ENCODE results near the gene EXOC1. TPM values are rescaled to one million over a fixed set of nuclear protein-coding genes. Genes with fewer than 3 reads are reported as not detected.

The EXOC1 gene
- total RNA-seq, 2 donors from 2014 or later: 24.8 to 39.4 TPM

DNA sequence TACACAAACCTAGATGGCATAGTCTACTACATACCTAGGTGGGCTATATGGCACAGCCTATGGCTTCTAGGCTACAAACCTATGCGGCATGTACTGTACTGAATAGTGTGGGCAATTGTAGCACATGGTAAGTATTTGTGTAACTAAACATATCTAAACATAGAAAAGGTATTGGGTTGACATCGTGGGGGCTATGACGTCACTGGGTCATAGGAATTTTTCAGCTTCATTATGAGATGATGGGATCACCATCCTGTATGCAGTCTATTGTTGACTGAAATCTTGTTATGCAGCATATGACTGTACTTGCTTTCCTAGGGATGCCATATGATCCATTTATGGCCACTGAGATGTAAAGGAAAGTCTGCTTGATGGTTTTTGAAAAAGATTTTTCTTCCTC is 35.8 kb upstream of the EXOC1 start:
- H3K9me3 ChIP-seq: no peaks in the 10 kb centered on the region
- H3K27me3 ChIP-seq (replicated peaks; ENCODE audit: insufficient read depth): no peaks in the 10 kb centered on the region
- H3K36me3 ChIP-seq: no peaks in the 10 kb centered on the region
- no peak overlapping the region for H3K4me3 ChIP-seq
- TF ChIP-seq, protein P1, sequence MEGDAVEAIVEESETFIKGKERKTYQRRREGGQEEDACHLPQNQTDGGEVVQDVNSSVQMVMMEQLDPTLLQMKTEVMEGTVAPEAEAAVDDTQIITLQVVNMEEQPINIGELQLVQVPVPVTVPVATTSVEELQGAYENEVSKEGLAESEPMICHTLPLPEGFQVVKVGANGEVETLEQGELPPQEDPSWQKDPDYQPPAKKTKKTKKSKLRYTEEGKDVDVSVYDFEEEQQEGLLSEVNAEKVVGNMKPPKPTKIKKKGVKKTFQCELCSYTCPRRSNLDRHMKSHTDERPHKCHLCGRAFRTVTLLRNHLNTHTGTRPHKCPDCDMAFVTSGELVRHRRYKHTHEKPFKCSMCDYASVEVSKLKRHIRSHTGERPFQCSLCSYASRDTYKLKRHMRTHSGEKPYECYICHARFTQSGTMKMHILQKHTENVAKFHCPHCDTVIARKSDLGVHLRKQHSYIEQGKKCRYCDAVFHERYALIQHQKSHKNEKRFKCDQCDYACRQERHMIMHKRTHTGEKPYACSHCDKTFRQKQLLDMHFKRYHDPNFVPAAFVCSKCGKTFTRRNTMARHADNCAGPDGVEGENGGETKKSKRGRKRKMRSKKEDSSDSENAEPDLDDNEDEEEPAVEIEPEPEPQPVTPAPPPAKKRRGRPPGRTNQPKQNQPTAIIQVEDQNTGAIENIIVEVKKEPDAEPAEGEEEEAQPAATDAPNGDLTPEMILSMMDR (IDR thresholded peaks at IDR 0.05): no peak
- no peak for TF ChIP-seq POLR2AphosphoS5 (IDR thresholded peaks at IDR 0.05)
- no peak for TF ChIP-seq POLR2A (IDR thresholded peaks at IDR 0.05)
- DNase-seq (ENCODE audit: low spot score): no peak
- intact Hi-C loops (cut with DNase I): no loop called here
- WGBS: 88% methylated on average over 3 of the region's 3 CpGs
- H3K4me1 ChIP-seq (replicated peaks): no peaks in the 10 kb centered on the region
- no peak overlapping the region for H3K27ac ChIP-seq

DNA sequence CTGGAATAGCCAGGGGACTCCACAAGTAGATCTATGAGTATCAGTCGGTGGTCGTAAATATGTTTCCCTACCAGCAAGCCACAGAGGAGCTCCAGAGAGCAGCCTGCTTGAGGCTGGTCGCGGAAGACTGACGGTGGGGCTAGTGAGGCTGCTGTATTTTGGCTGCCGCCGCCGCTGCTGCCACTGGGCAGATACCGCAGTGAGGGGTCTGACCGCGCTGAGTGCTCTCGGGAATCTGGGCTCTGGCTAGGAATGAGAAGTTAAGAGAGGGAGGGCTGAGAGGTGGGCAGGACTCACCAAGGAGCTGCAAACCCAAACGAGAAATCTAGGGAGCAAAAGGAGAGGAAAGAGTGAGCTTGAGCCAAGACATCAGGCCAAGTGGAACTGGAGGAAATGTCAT is 33.8 kb upstream of the EXOC1 start, which contains the start of gene EXOC1L:
Gene EXOC1L, plus strand, starts transcription at position 157 of the 400 bp plus-strand sequence. Its CDS starts 237 bp downstream, at position 394.
- TF ChIP-seq, protein P1 (IDR thresholded peaks at IDR 0.05): no peak
- TF ChIP-seq POLR2AphosphoS5 (IDR thresholded peaks at IDR 0.05): no peak
- TF ChIP-seq POLR2A (IDR thresholded peaks at IDR 0.05): no peak
- Histone ChIP-seq H3K4me1 (replicated peaks) (no peaks in the 10 kb centered on the region), H3K36me3 (no peaks in the 10 kb centered on the region), H3K27ac (no peak within 1 kb of the TSS), H3K27me3 (replicated peaks; ENCODE audit: insufficient read depth) (no peaks in the 10 kb centered on the region), H3K4me3 (no peak within 1 kb of the TSS), H3K9me3 (no peaks in the 10 kb centered on the region)
- intact Hi-C loops (cut with DNase I): no loop called here
- DNase-seq (ENCODE audit: low spot score): no peak
- WGBS: 7% methylated on average over 13 of the region's 13 CpGs

DNA sequence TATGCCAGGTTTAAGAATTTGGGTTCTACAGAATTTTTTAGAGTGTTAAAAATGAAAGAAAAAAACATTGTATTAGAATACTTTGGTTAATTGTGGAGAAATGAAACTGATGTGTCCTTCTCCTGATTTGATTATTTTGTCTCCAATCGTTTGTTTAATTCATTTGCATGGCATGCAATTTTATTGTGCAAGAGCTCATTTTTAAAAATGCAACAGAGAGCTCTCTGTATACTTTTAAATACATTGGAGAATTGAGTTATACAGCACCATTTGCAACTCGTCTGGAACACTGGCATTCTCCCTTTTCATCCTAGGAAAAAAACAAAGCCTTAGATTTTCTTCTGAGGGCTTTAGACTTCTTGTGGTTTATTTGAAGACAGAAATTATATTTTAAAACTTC is 33.2 kb upstream of the EXOC1 start:
- TF ChIP-seq POLR2AphosphoS5 (IDR thresholded peaks at IDR 0.05) (no peak), POLR2A (IDR thresholded peaks at IDR 0.05) (no peak)
- TF ChIP-seq, protein P1 (IDR thresholded peaks at IDR 0.05): no peak
- H3K9me3 ChIP-seq: no peaks in the 10 kb centered on the region
- no peak for DNase-seq (ENCODE audit: low spot score)
- WGBS: 28% methylated on average over 2 of the region's 2 CpGs
- H3K27me3 ChIP-seq (replicated peaks; ENCODE audit: insufficient read depth): no peaks in the 10 kb centered on the region
- no peaks in the 10 kb centered on the region for H3K4me1 ChIP-seq (replicated peaks)
- H3K4me3 ChIP-seq: no peak overlapping the region
- no peaks in the 10 kb centered on the region for H3K36me3 ChIP-seq
- no peak overlapping the region for H3K27ac ChIP-seq
- intact Hi-C loops (cut with DNase I): no loop called here

DNA sequence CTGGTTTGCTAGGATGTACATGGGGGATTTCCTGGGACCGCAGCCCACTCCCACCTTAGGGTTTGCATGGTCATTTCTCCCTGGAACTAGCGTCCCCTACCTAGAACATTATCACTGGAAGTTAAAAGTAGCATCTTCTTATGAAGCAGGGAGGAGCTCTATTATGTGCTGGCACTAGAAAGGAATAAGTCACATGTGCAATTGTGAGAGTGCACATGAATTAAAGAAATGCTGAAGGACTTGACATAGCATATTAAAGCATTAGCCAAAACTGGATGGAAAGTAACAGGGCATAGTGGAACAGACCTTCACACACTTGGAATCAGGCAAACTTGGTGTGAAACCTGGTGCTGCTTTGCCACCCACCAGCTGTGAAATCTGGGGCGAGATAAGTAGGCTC is 31.1 kb upstream of the EXOC1 start:
- DNase-seq (ENCODE audit: low spot score): no peak

DNA sequence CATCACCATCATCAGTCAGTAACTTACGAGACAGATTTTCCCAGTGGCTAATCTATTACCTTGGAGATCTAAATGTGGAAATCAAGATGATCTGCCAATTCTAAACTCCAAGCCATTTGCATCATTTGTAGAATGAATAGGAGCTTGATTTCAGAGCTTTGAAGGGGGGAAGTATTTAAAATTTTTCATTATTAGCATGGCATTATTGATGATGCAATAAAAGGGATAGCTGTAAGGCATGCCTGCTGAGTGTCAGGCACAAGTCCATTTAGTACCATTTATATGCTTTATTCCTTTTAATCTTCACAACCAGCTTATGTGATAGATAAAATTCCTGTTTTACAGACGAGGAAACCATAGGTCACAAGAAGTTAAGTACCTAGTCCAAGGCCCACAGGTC is 28.6 kb upstream of the EXOC1 start:
- 43% methylated on average over 2 of the region's 2 CpGs for WGBS
- Histone ChIP-seq H3K27me3 (replicated peaks; ENCODE audit: insufficient read depth) (no peaks in the 10 kb centered on the region), H3K9me3 (no peaks in the 10 kb centered on the region), H3K36me3 (no peaks in the 10 kb centered on the region), H3K4me1 (replicated peaks) (no peaks in the 10 kb centered on the region), H3K4me3 (no peak overlapping the region), H3K27ac (no peak overlapping the region)
- no peak for TF ChIP-seq POLR2AphosphoS5 (IDR thresholded peaks at IDR 0.05)
- TF ChIP-seq, protein P1 (IDR thresholded peaks at IDR 0.05): no peak
- TF ChIP-seq POLR2A (IDR thresholded peaks at IDR 0.05): no peak
- intact Hi-C loops (cut with DNase I): no loop called here
- DNase-seq (ENCODE audit: low spot score): no peak

More for the DNA sequence above, 31.1 kb upstream of the EXOC1 start:
- Histone ChIP-seq H3K4me1 (replicated peaks) (no peaks in the 10 kb centered on the region), H3K27ac (no peak overlapping the region), H3K9me3 (no peaks in the 10 kb centered on the region), H3K4me3 (no peak overlapping the region), H3K27me3 (replicated peaks; ENCODE audit: insufficient read depth) (no peaks in the 10 kb centered on the region), H3K36me3 (no peaks in the 10 kb centered on the region)
- intact Hi-C loops (cut with DNase I): no loop called here
- TF ChIP-seq POLR2AphosphoS5 (IDR thresholded peaks at IDR 0.05) (no peak), POLR2A (IDR thresholded peaks at IDR 0.05) (no peak)
- TF ChIP-seq, protein P1 (IDR thresholded peaks at IDR 0.05): no peak
- 85% methylated on average over 3 of the region's 3 CpGs for WGBS

Data from prostate gland (tissue), 2 donors.